GM18502 (cell line): ENCODE results near the gene SYNJ2.

ENCODE experiments used
- ATAC-seq: cut with Tn5 transposase; IDR thresholded peaks from one replicate; pipeline ENCODE4 v1.9.1; 2021; ENCODE audit warnings: mild to moderate bottlenecking; ENCODE audit not compliant: unreplicated experiment, poor library complexity

The SYNJ2 gene

GRCh38 chr6:158050955-158051354, 69.3 kb downstream of the SYNJ2 start:
- no peak for ATAC-seq

DNA sequence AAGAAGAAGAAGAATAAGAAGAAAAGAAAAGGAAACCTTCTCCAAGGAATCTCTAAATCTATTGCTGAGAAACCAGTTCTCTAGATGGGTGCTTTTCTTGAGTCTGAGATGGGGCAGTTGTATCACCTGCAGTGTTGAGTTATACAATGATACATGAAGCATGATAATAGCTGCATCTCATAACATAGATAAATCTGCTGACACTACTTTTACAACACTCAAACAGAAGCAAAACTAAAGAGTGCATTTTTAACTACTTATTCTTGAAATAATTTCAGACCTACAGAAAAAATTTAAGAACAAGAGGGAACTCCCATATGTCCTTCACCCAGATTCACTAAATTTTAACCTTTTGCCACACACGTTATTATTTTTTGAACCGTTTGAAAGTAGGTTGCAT, 70.3 kb downstream of the SYNJ2 start:
- ATAC-seq = no peak

DNA sequence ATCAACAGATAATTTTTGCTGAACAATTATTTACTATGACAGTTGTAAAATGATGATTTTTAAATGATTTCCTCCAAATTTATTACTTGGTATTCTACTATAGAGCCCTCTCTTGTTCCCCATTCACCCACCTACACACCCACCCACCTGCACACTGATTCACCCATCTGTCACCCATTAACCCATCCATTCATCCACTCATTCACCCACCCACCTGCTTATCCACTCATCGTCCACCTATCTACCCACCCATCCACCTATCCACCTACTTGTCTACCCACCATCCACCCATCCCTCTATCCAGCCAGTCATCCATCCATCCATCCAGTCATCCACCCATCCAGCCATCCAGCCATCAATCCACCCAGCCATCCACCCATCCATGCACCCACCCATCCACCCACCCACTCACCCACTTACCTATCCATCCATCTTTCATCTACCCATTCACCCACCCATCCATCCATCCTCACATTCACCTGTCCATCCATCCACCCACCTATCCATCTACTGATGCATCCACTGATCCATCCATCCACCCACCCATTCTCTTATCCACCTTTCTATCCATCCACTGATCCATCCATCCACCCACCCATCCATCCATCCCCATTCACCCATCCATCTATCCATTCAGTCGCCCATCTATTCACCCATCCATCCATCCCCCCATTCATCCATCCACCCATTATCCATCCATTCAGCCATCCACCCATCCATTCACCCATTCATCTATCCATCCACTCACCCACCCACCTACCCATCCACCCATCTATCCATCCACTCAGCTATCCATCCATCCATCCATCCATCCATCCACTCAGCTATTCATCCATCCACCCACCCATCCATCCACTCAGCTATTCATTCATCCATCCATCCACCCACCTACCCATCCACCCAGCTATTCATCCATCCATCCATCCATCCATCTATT, 72.0 kb downstream of the SYNJ2 start:
- no peak for ATAC-seq

- ATAC-seq = no peak
Observed at GRCh38 chr6:158056355-158056754, 74.7 kb downstream of the SYNJ2 start.

- no peak for ATAC-seq
Observed at GRCh38 chr6:158056804-158057203, 75.1 kb downstream of the SYNJ2 start.

GRCh38 chr6:158057213-158057987, 75.7 kb downstream of the SYNJ2 start:
- ATAC-seq = no peak

DNA sequence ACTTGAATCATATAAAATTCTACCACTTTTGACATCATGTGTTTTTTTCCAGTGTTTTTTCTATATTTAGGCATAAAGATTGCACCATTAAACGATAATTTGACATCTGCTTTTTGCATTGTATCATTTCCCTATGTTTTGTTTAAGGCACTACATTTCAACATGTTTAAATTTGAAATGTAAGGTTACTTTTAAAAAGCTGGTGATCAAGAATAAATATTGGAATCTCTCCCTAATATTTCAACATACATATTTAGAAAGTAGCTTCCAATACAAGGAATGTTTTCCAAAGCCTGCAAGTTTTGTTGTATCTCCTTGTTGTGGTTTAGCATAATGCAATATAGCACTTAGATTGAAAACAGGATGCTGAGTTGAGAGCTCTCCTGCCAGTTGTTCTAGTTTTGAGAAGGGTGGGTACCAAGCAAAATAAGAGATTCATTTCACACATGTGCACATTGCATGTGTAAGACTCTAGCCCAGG, 76.5 kb downstream of the SYNJ2 start:
- ATAC-seq = no peak

DNA sequence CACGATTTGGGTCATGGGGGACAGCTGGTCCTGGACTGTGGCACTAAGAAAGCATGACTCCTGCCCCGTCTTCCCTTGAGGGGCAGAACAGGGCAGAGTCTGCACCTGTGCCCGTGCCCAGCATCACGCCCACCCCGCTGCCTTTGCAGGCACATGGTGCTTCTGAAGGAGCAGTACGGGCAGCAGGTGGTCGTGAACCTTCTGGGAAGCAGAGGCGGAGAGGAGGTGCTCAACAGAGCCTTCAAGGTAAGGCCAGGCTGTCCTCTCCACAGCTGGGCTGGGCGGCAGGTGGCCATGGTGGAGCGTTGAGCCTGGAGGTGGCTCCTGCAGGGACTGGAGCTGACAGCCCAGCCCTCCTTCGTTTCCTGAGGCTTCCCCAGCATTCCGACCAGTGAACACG, 77.4 kb downstream of the SYNJ2 start:
- no peak for ATAC-seq

GRCh38 chr6:158060455-158061360, 79.0 kb downstream of the SYNJ2 start:
- no peak for ATAC-seq

GRCh38 chr6:158061361-158061708, 79.7 kb downstream of the SYNJ2 start:
- ATAC-seq = no peak

DNA sequence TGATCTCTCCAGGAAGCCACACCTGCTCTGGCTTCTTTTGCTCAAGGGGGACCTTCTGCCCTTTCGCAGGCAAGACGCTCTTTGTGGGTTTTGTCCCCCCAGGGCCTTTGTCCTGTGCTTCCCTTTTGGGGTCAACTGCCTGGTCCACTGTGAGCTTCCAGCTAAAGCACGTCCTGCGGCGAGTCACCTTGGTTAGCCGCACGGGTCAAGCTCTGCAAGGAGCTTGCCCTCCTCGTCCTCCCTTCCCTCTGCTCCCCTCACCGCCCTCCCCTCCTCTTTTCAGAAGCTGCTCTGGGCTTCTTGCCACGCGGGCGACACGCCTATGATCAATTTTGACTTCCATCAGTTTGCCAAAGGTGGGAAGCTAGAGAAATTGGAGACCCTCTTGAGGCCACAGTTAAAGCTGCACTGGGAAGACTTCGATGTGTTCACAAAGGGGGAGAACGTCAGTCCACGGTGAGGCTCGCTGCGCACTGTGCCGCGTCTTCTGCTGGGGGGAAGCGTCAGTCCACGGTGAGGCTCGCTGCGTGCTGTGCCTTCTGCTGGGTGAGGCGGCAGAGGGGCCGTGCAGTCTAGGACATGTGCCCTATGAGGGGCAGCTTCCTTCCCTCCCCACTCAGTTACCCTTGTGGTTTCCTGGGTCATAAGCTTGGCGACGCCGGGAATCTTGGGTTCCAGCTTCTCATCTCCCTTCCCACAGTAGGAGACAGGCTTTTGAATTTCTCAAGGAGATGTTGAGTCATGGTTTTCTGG, 80.2 kb downstream of the SYNJ2 start:
- no peak for ATAC-seq

DNA sequence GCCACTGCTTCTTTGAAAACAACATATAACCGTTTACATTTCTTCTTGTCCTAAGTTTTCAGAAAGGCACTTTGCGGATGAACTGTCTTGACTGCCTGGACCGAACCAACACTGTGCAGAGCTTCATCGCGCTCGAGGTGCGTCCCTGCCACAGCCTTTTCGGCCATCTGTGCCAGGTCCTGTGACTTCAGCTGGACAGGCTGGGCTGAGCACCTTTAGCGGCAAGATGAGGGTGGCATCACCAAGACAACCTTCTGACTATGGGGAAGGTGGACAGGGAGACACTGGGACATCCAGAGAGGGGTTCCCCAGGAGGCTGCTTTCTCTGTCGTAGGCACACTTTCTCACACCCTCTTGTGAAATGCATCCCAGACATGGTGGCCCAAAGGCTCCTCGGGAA, 82.1 kb downstream of the SYNJ2 start:
- no peak for ATAC-seq

DNA sequence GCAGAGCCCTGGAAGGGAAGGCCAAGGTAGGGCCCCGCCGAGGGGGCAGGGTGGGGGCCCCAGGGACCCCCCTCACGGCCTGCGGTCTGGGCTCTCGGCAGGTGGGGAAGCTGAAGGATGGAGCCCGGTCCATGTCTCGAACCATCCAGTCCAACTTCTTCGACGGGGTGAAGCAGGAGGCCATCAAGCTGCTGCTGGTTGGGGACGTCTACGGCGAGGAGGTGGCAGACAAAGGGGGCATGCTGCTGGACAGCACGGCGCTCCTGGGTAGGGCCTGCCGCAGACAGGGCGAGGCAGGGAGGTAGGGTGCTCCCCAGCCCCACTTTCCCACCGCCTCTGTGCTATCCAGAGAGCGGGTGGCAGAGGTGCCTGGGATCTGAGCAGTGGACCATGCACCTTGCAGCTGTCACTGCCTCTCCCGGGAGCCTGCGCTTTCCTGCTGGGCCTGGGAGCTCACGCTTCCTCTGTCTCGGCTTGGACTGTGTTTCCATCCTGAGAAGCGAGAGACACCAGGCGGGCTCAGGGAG, 83.1 kb downstream of the SYNJ2 start:
- ATAC-seq = no peak

DNA sequence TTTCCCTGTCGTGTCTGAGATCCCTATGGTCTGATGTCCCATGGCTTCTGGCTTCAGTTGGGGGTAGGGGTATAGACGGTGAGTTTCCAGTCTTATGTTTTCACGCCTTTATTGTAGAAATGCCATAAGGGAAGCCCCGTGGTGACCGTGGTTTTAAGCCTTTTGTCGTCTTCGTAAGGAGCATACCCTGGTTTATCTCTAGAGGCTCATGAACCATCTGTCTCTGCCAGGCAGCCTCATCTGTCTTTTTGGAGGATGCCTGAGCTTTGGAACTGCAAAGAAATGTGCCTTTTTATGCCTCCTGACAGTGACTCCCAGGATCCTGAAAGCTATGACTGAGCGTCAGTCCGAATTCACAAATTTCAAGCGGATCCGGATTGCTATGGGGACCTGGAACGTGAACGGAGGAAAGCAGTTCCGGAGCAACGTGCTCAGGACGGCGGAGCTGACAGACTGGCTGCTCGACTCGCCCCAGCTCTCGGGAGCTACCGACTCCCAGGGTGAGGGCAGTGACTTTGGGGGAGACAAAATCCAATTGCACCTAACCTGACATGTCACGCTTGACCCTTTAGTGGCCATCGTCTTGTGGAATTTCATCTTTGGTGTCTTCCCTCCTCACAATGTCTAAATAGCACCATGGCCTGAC, 84.6 kb downstream of the SYNJ2 start:
- ATAC-seq = no peak

DNA sequence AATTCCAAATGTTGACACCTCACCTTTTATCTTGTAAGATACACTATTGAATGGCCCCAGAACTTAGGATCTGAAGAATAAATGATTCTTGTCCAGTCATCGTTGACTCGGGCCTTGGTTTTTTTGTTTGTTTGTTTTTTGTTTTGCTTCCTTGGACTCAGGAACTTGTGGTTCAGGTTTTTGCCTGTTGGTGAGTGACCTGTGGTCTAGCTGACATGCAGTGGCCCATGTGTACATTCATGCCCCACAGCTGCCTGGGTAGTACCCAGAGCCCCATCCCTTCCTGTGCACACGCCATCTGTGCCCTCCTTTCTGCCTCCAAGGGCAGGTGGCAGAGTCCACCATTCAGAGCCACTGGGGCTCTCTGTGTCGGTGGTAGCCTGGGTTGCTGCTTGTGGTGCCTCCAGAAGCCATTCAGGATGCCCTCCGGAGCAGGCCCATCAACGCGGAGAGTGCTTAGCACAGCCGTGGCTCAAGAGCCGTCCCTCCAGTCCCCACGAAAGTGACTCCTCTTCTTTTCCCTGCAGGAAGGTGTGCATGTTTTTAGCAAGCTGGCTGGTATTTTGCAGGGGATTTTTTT, 85.9 kb downstream of the SYNJ2 start:
- ATAC-seq = no peak

GRCh38 chr6:158068156-158068892, 86.7 kb downstream of the SYNJ2 start:
- ATAC-seq = no peak

DNA sequence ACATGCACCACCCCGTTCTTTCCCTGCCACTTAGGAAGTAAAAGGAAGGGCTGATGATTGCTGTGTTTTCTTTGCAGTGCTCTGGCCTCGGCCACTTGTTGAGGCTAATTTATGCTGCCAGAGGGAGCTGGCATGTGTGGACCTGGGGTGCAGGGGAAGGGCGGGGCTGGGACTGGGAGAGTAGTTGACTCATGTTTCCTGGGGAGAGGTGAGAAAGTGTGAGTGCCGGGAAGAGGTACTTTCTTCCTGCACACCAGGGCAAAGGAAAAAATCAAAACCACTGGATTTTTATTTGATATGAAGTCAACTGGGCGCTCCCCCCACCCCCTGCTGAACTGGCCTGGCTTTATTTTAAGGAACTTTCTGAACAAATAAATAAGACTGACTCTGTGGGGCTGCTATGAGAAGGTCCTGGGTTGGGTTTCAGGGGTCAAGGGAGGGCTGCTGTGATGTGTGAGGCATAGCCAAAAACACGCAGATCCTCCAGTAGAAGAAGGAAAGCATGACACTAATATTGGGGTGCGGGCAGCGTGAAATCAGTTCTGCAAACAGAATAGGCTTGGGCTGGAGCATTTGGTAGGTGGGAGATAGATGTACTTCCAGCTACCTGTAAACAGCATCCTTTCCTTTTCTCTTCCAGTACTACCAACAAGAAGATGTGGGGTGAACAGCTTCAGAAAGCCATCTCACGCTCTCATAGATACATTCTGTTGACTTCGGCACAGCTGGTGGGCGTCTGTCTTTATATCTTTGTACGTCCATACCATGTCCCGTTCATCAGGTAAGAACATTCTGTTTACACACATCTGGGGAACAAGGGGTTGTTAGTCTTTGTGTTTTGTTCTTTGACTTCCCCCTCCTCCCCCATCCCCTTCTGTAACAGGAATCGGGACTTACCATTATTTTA, 87.5 kb downstream of the SYNJ2 start:
- ATAC-seq = no peak
